ENCODE measurements around the gene NUDT13.

- TF ChIP-seq HDGF (IDR thresholded peaks at IDR 0.05; ENCODE audit: borderline replicate concordance) (no peak), SP1 (IDR thresholded peaks at IDR 0.05) (no peak), SUZ12 (IDR thresholded peaks at IDR 0.05) (no peak), FOXK2 (IDR thresholded peaks at IDR 0.05) (no peak), BHLHE40 (IDR thresholded peaks at IDR 0.05; ENCODE audit: borderline replicate concordance) (no peak), PKNOX1 (IDR thresholded peaks at IDR 0.05) (no peak), LEF1 (IDR thresholded peaks at IDR 0.05; ENCODE audit: borderline replicate concordance) (no peak), L3MBTL2 (conservative IDR thresholded peaks at IDR 0.05) (no peak), TARDBP (IDR thresholded peaks at IDR 0.05) (no peak), FOXA1 (IDR thresholded peaks at IDR 0.05) (no peak), ARNT (IDR thresholded peaks at IDR 0.05) (no peak), ZNF384 (IDR thresholded peaks at IDR 0.05) (no peak), NFRKB (IDR thresholded peaks at IDR 0.05) (no peak)
Observed at GRCh38 chr10:73161662-73162061, 51.4 kb downstream of the NUDT13 start.

All from HEK293T (cell line).